ENCODE results near the gene TDRD9.

The TDRD9 gene

GRCh38 chr14:104030958-104031357 is 102.7 kb downstream of the TDRD9 start:
- TF ChIP-seq PAX5 (IDR thresholded peaks at IDR 0.05; ENCODE audit: insufficient read depth, low read length, severe bottlenecking) (no peak), POLR2A (IDR thresholded peaks at IDR 0.05; ENCODE audit: low read depth, low read length) (no peak), POU2F2 (IDR thresholded peaks at IDR 0.05; ENCODE audit: low read depth, low read length) (no peak), SPI1 (IDR thresholded peaks at IDR 0.05; ENCODE audit: low read depth, low read length) (no peak), POLR2AphosphoS5 (IDR thresholded peaks at IDR 0.05; ENCODE audit: low read depth, low read length) (no peak)
- DNase-seq (ENCODE audit: insufficient read length, low spot score) = no peak
- no peak for FAIRE-seq

GRCh38 chr14:104031384-104031783 is 103.1 kb downstream of the TDRD9 start:
- no peak for DNase-seq (ENCODE audit: insufficient read length, low spot score)
- no peak for FAIRE-seq
- TF ChIP-seq POLR2AphosphoS5 (IDR thresholded peaks at IDR 0.05; ENCODE audit: low read depth, low read length) (no peak), POLR2A (IDR thresholded peaks at IDR 0.05; ENCODE audit: low read depth, low read length) (no peak), POU2F2 (IDR thresholded peaks at IDR 0.05; ENCODE audit: low read depth, low read length) (no peak), TAF1 (IDR thresholded peaks at IDR 0.05; ENCODE audit: low read depth, low read length) (no peak), PAX5 (IDR thresholded peaks at IDR 0.05; ENCODE audit: insufficient read depth, low read length, severe bottlenecking) (no peak), SPI1 (IDR thresholded peaks at IDR 0.05; ENCODE audit: low read depth, low read length) (no peak)

GRCh38 chr14:104034976-104035699 is 106.9 kb downstream of the TDRD9 start:
- no peak for TF ChIP-seq TAF1 (IDR thresholded peaks at IDR 0.05; ENCODE audit: low read depth, low read length)
- no peak for TF ChIP-seq POLR2AphosphoS5 (IDR thresholded peaks at IDR 0.05; ENCODE audit: low read depth, low read length)
- no peak for TF ChIP-seq SPI1 (IDR thresholded peaks at IDR 0.05; ENCODE audit: low read depth, low read length)
- TF ChIP-seq PAX5 (IDR thresholded peaks at IDR 0.05; ENCODE audit: insufficient read depth, low read length, severe bottlenecking) = no peak
- no peak for TF ChIP-seq POLR2A (IDR thresholded peaks at IDR 0.05; ENCODE audit: low read depth, low read length)
- TF ChIP-seq POU2F2 (IDR thresholded peaks at IDR 0.05; ENCODE audit: low read depth, low read length) = no peak
- no peak for FAIRE-seq
- DNase-seq (ENCODE audit: insufficient read length, low spot score) = no peak

- DNase-seq (ENCODE audit: insufficient read length, low spot score) = no peak
- no peak for FAIRE-seq
- TF ChIP-seq POLR2A (IDR thresholded peaks at IDR 0.05; ENCODE audit: low read depth, low read length) (no peak), POU2F2 (IDR thresholded peaks at IDR 0.05; ENCODE audit: low read depth, low read length) (no peak)
These were observed 108.0 kb downstream of the TDRD9 start for GRCh38 chr14:104036212-104036611.

GRCh38 chr14:104037074-104037473 is 108.8 kb downstream of the TDRD9 start:
- no peak for FAIRE-seq

GRCh38 chr14:104037903-104038302 is 109.6 kb downstream of the TDRD9 start:
- TF ChIP-seq POLR2A (IDR thresholded peaks at IDR 0.05; ENCODE audit: low read depth, low read length) = no peak
- DNase-seq (ENCODE audit: insufficient read length, low spot score) = no peak
- FAIRE-seq = no peak

More at GRCh38 chr14:104037074-104037473, 108.8 kb downstream of the TDRD9 start:
- TF ChIP-seq SPI1 (IDR thresholded peaks at IDR 0.05; ENCODE audit: low read depth, low read length) = no peak
- TF ChIP-seq POU2F2 (IDR thresholded peaks at IDR 0.05; ENCODE audit: low read depth, low read length) = no peak
- DNase-seq (ENCODE audit: insufficient read length, low spot score) = no peak

GRCh38 chr14:104039214-104039613 is 111.0 kb downstream of the TDRD9 start:
- DNase-seq (ENCODE audit: insufficient read length, low spot score) = no peak
- TF ChIP-seq SPI1 (IDR thresholded peaks at IDR 0.05; ENCODE audit: low read depth, low read length) (no peak), POLR2A (IDR thresholded peaks at IDR 0.05; ENCODE audit: low read depth, low read length) (no peak), TAF1 (IDR thresholded peaks at IDR 0.05; ENCODE audit: low read depth, low read length) (no peak), PAX5 (IDR thresholded peaks at IDR 0.05; ENCODE audit: insufficient read depth, low read length, severe bottlenecking) (no peak), POU2F2 (IDR thresholded peaks at IDR 0.05; ENCODE audit: low read depth, low read length) (no peak), POLR2AphosphoS5 (IDR thresholded peaks at IDR 0.05; ENCODE audit: low read depth, low read length) (no peak)
- no peak for FAIRE-seq

GRCh38 chr14:104040539-104040938 is 112.3 kb downstream of the TDRD9 start:
- TF ChIP-seq POU2F2 (IDR thresholded peaks at IDR 0.05; ENCODE audit: low read depth, low read length) (no peak), PAX5 (IDR thresholded peaks at IDR 0.05; ENCODE audit: insufficient read depth, low read length, severe bottlenecking) (no peak), POLR2AphosphoS5 (IDR thresholded peaks at IDR 0.05; ENCODE audit: low read depth, low read length) (no peak), SPI1 (IDR thresholded peaks at IDR 0.05; ENCODE audit: low read depth, low read length) (no peak), TAF1 (IDR thresholded peaks at IDR 0.05; ENCODE audit: low read depth, low read length) (no peak), POLR2A (IDR thresholded peaks at IDR 0.05; ENCODE audit: low read depth, low read length) (no peak)
- no peak for DNase-seq (ENCODE audit: insufficient read length, low spot score)
- FAIRE-seq = no peak

- FAIRE-seq = no peak
- TF ChIP-seq TAF1 (IDR thresholded peaks at IDR 0.05; ENCODE audit: low read depth, low read length) = no peak
- no peak for TF ChIP-seq POLR2AphosphoS5 (IDR thresholded peaks at IDR 0.05; ENCODE audit: low read depth, low read length)
- no peak for TF ChIP-seq POLR2A (IDR thresholded peaks at IDR 0.05; ENCODE audit: low read depth, low read length)
- TF ChIP-seq SPI1 (IDR thresholded peaks at IDR 0.05; ENCODE audit: low read depth, low read length) = no peak
- TF ChIP-seq POU2F2 (IDR thresholded peaks at IDR 0.05; ENCODE audit: low read depth, low read length) = no peak
- no peak for TF ChIP-seq PAX5 (IDR thresholded peaks at IDR 0.05; ENCODE audit: insufficient read depth, low read length, severe bottlenecking)
- DNase-seq (ENCODE audit: insufficient read length, low spot score) = no peak
These were observed 113.3 kb downstream of the TDRD9 start for GRCh38 chr14:104041430-104042104.

- no peak for FAIRE-seq
These were observed 115.8 kb downstream of the TDRD9 start for GRCh38 chr14:104044016-104044415.

More at GRCh38 chr14:104044016-104044415, 115.8 kb downstream of the TDRD9 start:
- TF ChIP-seq SPI1 (IDR thresholded peaks at IDR 0.05; ENCODE audit: low read depth, low read length) = no peak
- DNase-seq (ENCODE audit: insufficient read length, low spot score) = no peak

All from GM12891 (cell line).